Coronary artery (tissue), 2 donors: ENCODE data around the gene CHST7.

ENCODE experiments used
- DNase-seq: peaks from one replicate; pipeline ENCODE4 v3.0.0-alpha.2; 2017; ENCODE audit warnings: low spot score
- H3K27ac ChIP-seq, 2 donors: fragments of 200-600 bp; sonication (generic); one replicate each; pipeline ENCODE4 v1.5.1; 2016 to 2019
- H3K4me3 ChIP-seq: fragments of 200-600 bp; sonication (generic); 2 replicates; pipeline ENCODE4 v1.5.1; 2016; ENCODE audit warnings: mild to moderate bottlenecking, moderate library complexity
- CTCF ChIP-seq: fragments of 200-600 bp; sonication (generic); IDR thresholded peaks from one replicate; pipeline ENCODE4 v1.5.1; 2019; ENCODE audit warnings: antibody characterized with exemption

Gene CHST7

DNA sequence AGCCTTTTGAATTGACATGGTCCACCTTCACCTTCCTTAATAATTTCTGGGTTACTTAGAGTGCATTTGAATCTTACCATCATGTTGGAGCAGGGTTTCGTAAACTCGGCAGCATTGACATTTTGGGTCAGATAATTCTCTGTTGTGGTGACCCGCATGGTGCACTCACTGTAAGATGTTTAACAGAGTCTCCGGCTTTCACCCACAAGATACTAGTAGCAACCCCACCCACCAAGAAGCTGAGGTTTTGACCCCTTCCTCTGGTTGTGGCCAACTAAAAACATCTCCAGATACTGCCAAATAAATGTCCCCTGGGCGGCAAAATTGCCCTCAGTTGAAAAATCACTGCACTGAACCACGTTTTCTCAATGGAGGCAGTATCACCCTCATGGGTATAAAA lies 62.7 kb downstream of the CHST7 start:
- DNase-seq, result no peak
- Histone ChIP-seq H3K4me3 (no peak overlapping the region), H3K27ac (no peak overlapping the region)
- TF ChIP-seq CTCF, result no peak

- H3K27ac ChIP-seq, result no peak overlapping the region
- DNase-seq, result no peak
- TF ChIP-seq CTCF, result no peak
- H3K4me3 ChIP-seq, result no peak overlapping the region
Observed at GRCh38 chrX:46637938-46638337, 64.4 kb downstream of the CHST7 start.

DNA sequence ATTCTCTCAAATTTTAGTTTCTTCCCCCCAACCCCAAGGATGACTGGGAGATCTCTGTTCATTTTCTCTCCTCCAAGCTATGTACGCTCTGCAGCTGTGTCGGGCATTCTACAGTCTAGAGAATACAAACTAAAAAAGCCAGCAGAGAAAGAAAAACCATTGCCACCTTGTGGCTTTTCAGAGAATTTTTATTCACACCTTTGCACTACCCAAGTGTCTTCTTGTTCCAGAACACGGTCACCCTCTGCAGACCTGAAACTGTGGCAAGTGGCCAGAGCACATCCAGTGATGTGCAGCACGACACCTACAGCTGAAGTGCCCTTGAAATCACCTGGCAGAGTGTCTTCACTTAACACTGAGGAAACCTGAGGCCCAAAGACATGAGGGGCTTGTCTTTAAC lies 68.6 kb downstream of the CHST7 start:
- Histone ChIP-seq H3K4me3 (no peak overlapping the region), H3K27ac (no peak overlapping the region)
- no peak for DNase-seq
- no peak for TF ChIP-seq CTCF

GRCh38 chrX:46643636-46644035 lies 70.1 kb downstream of the CHST7 start:
- TF ChIP-seq CTCF, result no peak
- Histone ChIP-seq H3K4me3 (no peak overlapping the region), H3K27ac (no peak overlapping the region)
- no peak for DNase-seq

GRCh38 chrX:46645614-46646013 lies 72.0 kb downstream of the CHST7 start:
- Histone ChIP-seq H3K4me3 (no peak overlapping the region), H3K27ac (no peak overlapping the region)
- no peak for DNase-seq
- TF ChIP-seq CTCF, result no peak

- Histone ChIP-seq H3K27ac (no peak overlapping the region), H3K4me3 (no peak overlapping the region)
- no peak for TF ChIP-seq CTCF
- no peak for DNase-seq
Observed at GRCh38 chrX:46647251-46647650, 73.7 kb downstream of the CHST7 start.
